Panc1 (cell line): ENCODE data around the gene MDN1. TPM values are rescaled to one million over a fixed set of nuclear protein-coding genes. Genes with fewer than 3 reads are reported as not detected.
A peak's percentile ranks its signal among the peaks of the same experiment; 100 is the strongest.

Experiments
- ATAC-seq: fragments of 200-7000 bp; cut with Tn5 transposase; 2 replicates; pipeline ENCODE4 v1.9.1; 2020; ENCODE audit warnings: mild to moderate bottlenecking, moderate library complexity
- BruUV-seq: library from RNA; stranded (reverse); fragments of 400-500 nt; replicated peaks from 2 replicates; lab custom pipeline; 2021; lab: Mats Ljungman, UMichigan
- CTCF ChIA-PET: fragments of 300-600 bp; sonication (Branson Sonifier 250); formaldehyde crosslinking; loops from one replicate; lab custom pipeline; 2022; ENCODE audit warnings: antibody characterized with exemption; lab: Charles Lee
- POLR2A ChIA-PET: fragments of 300-600 bp; sonication (Branson Sonifier 250); formaldehyde crosslinking; loops from one replicate; lab custom pipeline; 2022; ENCODE audit warnings: antibody characterized with exemption; lab: Charles Lee
- DNase-seq: peaks from one replicate; pipeline ENCODE4 v3.0.0-alpha.2; 2010; ENCODE audit warnings: low read depth, low spot score
- H3K27ac ChIP-seq: 2 replicates; pipeline ENCODE4 v1.5.1; 2011; ENCODE audit warnings: mild to moderate bottlenecking, low read length, inconsistent platforms
- H3K27me3 ChIP-seq: fragments of 200-500 bp; sonication (Bioruptor generic); 2 replicates; pipeline ENCODE4 v1.6.0; 2014; ENCODE audit warnings: low read length, inconsistent platforms; ENCODE audit not compliant: control insufficient read depth, insufficient read depth
- H3K36me3 ChIP-seq: fragments of 200-500 bp; sonication (Bioruptor generic); 2 replicates; pipeline ENCODE4 v1.5.1; 2014; ENCODE audit warnings: inconsistent platforms, mild to moderate bottlenecking, low read length, moderate library complexity; ENCODE audit not compliant: control insufficient read depth, insufficient read depth
- H3K4me1 ChIP-seq: 2 replicates; pipeline ENCODE4 v1.5.1; 2011; ENCODE audit warnings: inconsistent platforms, mild to moderate bottlenecking, low read length, moderate library complexity; ENCODE audit not compliant: control insufficient read depth, insufficient read depth
- H3K4me3 ChIP-seq, 2 experiments: 2 replicates each; pipeline ENCODE4 v1.5.1; 2011 to 2012; ENCODE audit warnings: low read depth in 2 of 2, low read length in 2 of 2, mild to moderate bottlenecking in 2 of 2, inconsistent platforms in 1 of 2, moderate library complexity in 1 of 2
- H3K9me3 ChIP-seq: fragments of 200-500 bp; sonication (Bioruptor generic); 2 replicates; pipeline ENCODE4 v1.5.1; 2014; ENCODE audit warnings: low read depth, mild to moderate bottlenecking, inconsistent platforms, low read length, moderate library complexity; ENCODE audit not compliant: control insufficient read depth, insufficient read depth
- POLR2AphosphoS5 ChIP-seq: IDR thresholded peaks from 2 replicates; pipeline ENCODE4 v1.6.1; 2012; ENCODE audit warnings: mild to moderate bottlenecking, low read depth, low read length, moderate library complexity
- SIN3A ChIP-seq: IDR thresholded peaks from 2 replicates; pipeline ENCODE4 v1.6.1; 2012; ENCODE audit warnings: low read depth, mild to moderate bottlenecking, low read length, moderate library complexity, borderline replicate concordance; ENCODE audit not compliant: insufficient read depth
- TCF7L2 ChIP-seq: IDR thresholded peaks from 2 replicates; pipeline ENCODE4 v1.6.1; 2011; ENCODE audit warnings: mild to moderate bottlenecking, low read depth, low read length, inconsistent platforms
- in situ Hi-C: cut with HindIII; loops from 2 replicates; pipeline ENCODE4 v1.10.0; 2016; ENCODE audit warnings: low sequenced_read_pairs, low pct_unique_long_range_greater_than_20kb
- intact Hi-C: fragments of 100-400 bp; cut with micrococcal nuclease; formaldehyde crosslinking; loops from one replicate; pipeline ENCODE4 v1.10.0; 2022; ENCODE audit not compliant: unreplicated experiment
- total RNA-seq: library from RNA; stranded (reverse); gene quantifications from one replicate; pipeline ENCODE4 v1.2.1, GENCODE V29; 2021; ENCODE audit not compliant: unreplicated experiment
- TF ChIP-seq, protein P1 (sequence below): fragments of 450-650 bp; IDR thresholded peaks from 2 replicates; pipeline ENCODE4 v1.5.1; 2017; ENCODE audit warnings: mild to moderate bottlenecking
- TF ChIP-seq, protein P2 (sequence below), 2 experiments: IDR thresholded peaks; 2 replicates each; pipeline ENCODE4 v1.6.1; 2011 to 2012; ENCODE audit warnings: low read depth in 2 of 2, control low read depth in 1 of 2, low read length in 1 of 2, mild to moderate bottlenecking in 1 of 2, moderate library complexity in 1 of 2; ENCODE audit not compliant: insufficient read depth in 1 of 2

The MDN1 gene
- total RNA-seq, 1 experiment from 2014 or later = 47.8 TPM

GRCh38 chr6:89682991-89683390, 136.6 kb downstream of the MDN1 start:
- Histone ChIP-seq H3K36me3 (peaks cover 29% of the 10 kb centered on the region), H3K27me3 (no peaks in the 10 kb centered on the region), H3K4me1 (no peaks in the 10 kb centered on the region), H3K9me3 (no peaks in the 10 kb centered on the region), H3K4me3 (no peak overlapping the region), H3K27ac (no peak overlapping the region)
- ATAC-seq = no peak
- in situ Hi-C loops = no loop called here
- TF ChIP-seq POLR2AphosphoS5 (no peak), TCF7L2 (no peak), SIN3A (no peak)
- TF ChIP-seq, protein P1, sequence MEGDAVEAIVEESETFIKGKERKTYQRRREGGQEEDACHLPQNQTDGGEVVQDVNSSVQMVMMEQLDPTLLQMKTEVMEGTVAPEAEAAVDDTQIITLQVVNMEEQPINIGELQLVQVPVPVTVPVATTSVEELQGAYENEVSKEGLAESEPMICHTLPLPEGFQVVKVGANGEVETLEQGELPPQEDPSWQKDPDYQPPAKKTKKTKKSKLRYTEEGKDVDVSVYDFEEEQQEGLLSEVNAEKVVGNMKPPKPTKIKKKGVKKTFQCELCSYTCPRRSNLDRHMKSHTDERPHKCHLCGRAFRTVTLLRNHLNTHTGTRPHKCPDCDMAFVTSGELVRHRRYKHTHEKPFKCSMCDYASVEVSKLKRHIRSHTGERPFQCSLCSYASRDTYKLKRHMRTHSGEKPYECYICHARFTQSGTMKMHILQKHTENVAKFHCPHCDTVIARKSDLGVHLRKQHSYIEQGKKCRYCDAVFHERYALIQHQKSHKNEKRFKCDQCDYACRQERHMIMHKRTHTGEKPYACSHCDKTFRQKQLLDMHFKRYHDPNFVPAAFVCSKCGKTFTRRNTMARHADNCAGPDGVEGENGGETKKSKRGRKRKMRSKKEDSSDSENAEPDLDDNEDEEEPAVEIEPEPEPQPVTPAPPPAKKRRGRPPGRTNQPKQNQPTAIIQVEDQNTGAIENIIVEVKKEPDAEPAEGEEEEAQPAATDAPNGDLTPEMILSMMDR = no peak
- TF ChIP-seq, protein P2, sequence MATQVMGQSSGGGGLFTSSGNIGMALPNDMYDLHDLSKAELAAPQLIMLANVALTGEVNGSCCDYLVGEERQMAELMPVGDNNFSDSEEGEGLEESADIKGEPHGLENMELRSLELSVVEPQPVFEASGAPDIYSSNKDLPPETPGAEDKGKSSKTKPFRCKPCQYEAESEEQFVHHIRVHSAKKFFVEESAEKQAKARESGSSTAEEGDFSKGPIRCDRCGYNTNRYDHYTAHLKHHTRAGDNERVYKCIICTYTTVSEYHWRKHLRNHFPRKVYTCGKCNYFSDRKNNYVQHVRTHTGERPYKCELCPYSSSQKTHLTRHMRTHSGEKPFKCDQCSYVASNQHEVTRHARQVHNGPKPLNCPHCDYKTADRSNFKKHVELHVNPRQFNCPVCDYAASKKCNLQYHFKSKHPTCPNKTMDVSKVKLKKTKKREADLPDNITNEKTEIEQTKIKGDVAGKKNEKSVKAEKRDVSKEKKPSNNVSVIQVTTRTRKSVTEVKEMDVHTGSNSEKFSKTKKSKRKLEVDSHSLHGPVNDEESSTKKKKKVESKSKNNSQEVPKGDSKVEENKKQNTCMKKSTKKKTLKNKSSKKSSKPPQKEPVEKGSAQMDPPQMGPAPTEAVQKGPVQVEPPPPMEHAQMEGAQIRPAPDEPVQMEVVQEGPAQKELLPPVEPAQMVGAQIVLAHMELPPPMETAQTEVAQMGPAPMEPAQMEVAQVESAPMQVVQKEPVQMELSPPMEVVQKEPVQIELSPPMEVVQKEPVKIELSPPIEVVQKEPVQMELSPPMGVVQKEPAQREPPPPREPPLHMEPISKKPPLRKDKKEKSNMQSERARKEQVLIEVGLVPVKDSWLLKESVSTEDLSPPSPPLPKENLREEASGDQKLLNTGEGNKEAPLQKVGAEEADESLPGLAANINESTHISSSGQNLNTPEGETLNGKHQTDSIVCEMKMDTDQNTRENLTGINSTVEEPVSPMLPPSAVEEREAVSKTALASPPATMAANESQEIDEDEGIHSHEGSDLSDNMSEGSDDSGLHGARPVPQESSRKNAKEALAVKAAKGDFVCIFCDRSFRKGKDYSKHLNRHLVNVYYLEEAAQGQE (IDR thresholded peaks at IDR 0.05; ENCODE audit: insufficient read depth in 1 of 2, low read depth in 2 of 2, low read length in 1 of 2) = no peak
- POLR2A ChIA-PET = no interaction called here
- DNase-seq = no peak
- intact Hi-C loops = no loop called here
- CTCF ChIA-PET = no interaction called here
- BruUV-seq = TSS peak; percentile 41

DNA sequence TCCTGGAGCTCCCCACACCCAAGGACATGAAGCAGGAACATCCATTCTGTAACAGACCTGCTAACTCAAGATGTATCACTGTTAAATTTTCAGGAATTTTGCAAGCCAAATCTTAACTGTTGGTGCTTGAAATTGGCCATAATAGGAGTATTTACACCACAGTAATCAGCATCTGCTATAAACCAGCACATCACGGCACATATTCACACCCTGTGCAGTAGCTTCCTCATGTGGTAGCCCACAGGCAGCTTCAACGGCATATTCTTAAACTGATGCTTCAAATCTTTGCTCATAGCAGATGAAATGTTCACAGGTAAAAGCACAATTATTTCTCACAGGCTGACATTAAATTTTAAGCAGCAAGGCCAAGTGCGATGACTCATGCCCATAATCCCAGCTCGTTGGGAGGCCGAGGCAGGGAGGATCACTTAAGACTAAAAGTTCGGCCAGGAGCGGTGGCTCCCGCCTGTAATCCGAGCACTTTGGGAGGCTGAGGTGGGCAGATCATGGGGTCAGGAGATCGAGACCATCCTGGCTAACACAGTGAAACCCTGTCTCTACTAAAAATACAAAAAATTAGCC, 137.5 kb downstream of the MDN1 start:
- H3K27ac ChIP-seq = no peak overlapping the region
- in situ Hi-C loops = no loop called here
- no TSS peak for BruUV-seq
- ATAC-seq (no peak), DNase-seq (no peak)
- no peaks in the 10 kb centered on the region for H3K4me1 ChIP-seq
- intact Hi-C loops = no loop called here
- TF ChIP-seq SIN3A (no peak), POLR2AphosphoS5 (no peak), TCF7L2 (no peak)
- TF ChIP-seq, protein P2 (IDR thresholded peaks at IDR 0.05; ENCODE audit: insufficient read depth in 1 of 2, low read depth in 2 of 2, low read length in 1 of 2) = no peak
- TF ChIP-seq, protein P1 = no peak
- no peaks in the 10 kb centered on the region for H3K9me3 ChIP-seq
- ChIA-PET POLR2A (no interaction called here), CTCF (no interaction called here)
- no peak overlapping the region for H3K4me3 ChIP-seq
- peaks cover 26% of the 10 kb centered on the region for H3K36me3 ChIP-seq
- no peaks in the 10 kb centered on the region for H3K27me3 ChIP-seq
